Endodermal cell (in vitro differentiated cells): ENCODE results near the gene MYH9. TPM values are rescaled to one million over a fixed set of nuclear protein-coding genes. Genes with fewer than 3 reads are reported as not detected.

Experiments used
- DNase-seq: peaks from one replicate; pipeline ENCODE4 v3.0.0-alpha.2; 2017
- H3K27ac ChIP-seq: 2 replicates; pipeline ENCODE4 v1.5.1; 2013; ENCODE audit warnings: mild to moderate bottlenecking, low read depth, low read length, moderate library complexity
- H3K27me3 ChIP-seq: 2 replicates; pipeline ENCODE4 v1.6.1; 2013; ENCODE audit warnings: mild to moderate bottlenecking, low read length, moderate library complexity; ENCODE audit not compliant: insufficient read depth, control insufficient read depth, poor library complexity, severe bottlenecking
- H3K36me3 ChIP-seq: 2 replicates; pipeline ENCODE4 v1.7.0; 2013; ENCODE audit warnings: mild to moderate bottlenecking, low read length, moderate library complexity; ENCODE audit not compliant: control insufficient read depth, insufficient read depth
- H3K4me1 ChIP-seq: one replicate; pipeline ENCODE4 v1.7.0; 2013; ENCODE audit warnings: low read length; ENCODE audit not compliant: control insufficient read depth, insufficient read depth
- H3K4me3 ChIP-seq: 2 replicates; pipeline ENCODE4 v1.5.1; 2013; ENCODE audit warnings: mild to moderate bottlenecking, low read length, moderate library complexity
- H3K9ac ChIP-seq: 2 replicates; pipeline ENCODE4 v1.6.1; 2013; ENCODE audit warnings: mild to moderate bottlenecking, low read length, moderate library complexity; ENCODE audit not compliant: poor library complexity, severe bottlenecking; ENCODE audit errors: extremely low read depth
- H3K9me3 ChIP-seq: 2 replicates; pipeline ENCODE4 v1.6.1; 2013; ENCODE audit warnings: mild to moderate bottlenecking, low read length, moderate library complexity; ENCODE audit not compliant: control insufficient read depth
- H3K27ac Mint-ChIP-seq: 2 replicates; pipeline ENCODE4 v1.8.0; 2020; ENCODE audit warnings: mixed read lengths
- H3K27me3 Mint-ChIP-seq: 2 replicates; pipeline ENCODE4 v1.8.0; 2021; ENCODE audit warnings: mild to moderate bottlenecking, mixed read lengths; ENCODE audit not compliant: insufficient read depth
- H3K36me3 Mint-ChIP-seq: 2 replicates; pipeline ENCODE4 v1.8.0; 2020; ENCODE audit warnings: low read depth, mixed read lengths
- H3K4me1 Mint-ChIP-seq: 2 replicates; pipeline ENCODE4 v1.8.0; 2020; ENCODE audit warnings: mixed read lengths
- H3K4me3 Mint-ChIP-seq: 2 replicates; pipeline ENCODE4 v1.8.0; 2020; ENCODE audit warnings: mild to moderate bottlenecking, moderate library complexity, mixed read lengths
- H3K9me3 Mint-ChIP-seq: 2 replicates; pipeline ENCODE4 v1.8.0; 2020; ENCODE audit warnings: mild to moderate bottlenecking, mixed read lengths
- CTCF ChIP-seq: fragments of 200-600 bp; sonication (generic); conservative IDR thresholded peaks from 2 replicates; pipeline ENCODE4 v1.5.0; 2021; ENCODE audit warnings: antibody characterized with exemption, mild to moderate bottlenecking
- WGBS, 2 experiments: methylation state at CpG; one replicate each; pipeline versions ENCODE4 v1.1.5 to v1.1.7; 2013; ENCODE audit warnings: missing lambda C conversion rate in 2 of 2, mixed read lengths in 1 of 2; ENCODE audit not compliant: insufficient coverage in 1 of 2, insufficient read length in 1 of 2; 5-methylcytosine and 5-hydroxymethylcytosine counted together
- total RNA-seq, 2 donors: library from RNA; stranded (reverse); fragmentation: NEBNext Ultra II Directional in 1 of 2; extraction: Animal tissue kit (Norgen Biotek cat#: 25700) in 1 of 2; gene quantifications; 2 replicates in 1 of 2; 3 replicates in 1 of 2; pipeline ENCODE4 v1.2.1, GENCODE V29; 2021

The MYH9 gene
- total RNA-seq, 2 donors from 2014 or later: 270 to 288 TPM

- H3K4me3 Mint-ChIP-seq: peak overlapping the region; percentile 39
- WGBS, 2 experiments: 85 to 88% methylated on average over 18 to 23 of the region's 23 CpGs
- H3K4me1 Mint-ChIP-seq: peaks cover 54% of the 10 kb centered on the region
- no peaks in the 10 kb centered on the region for H3K9me3 Mint-ChIP-seq
- Histone ChIP-seq H3K4me1 (peaks cover 47% of the 10 kb centered on the region), H3K9ac (peak overlapping the region; percentile 81), H3K36me3 (peaks cover 93% of the 10 kb centered on the region), H3K9me3 (no peaks in the 10 kb centered on the region), H3K27me3 (no peaks in the 10 kb centered on the region), H3K27ac (peak overlapping the region; percentile 96), H3K4me3 (peak overlapping the region; percentile 12)
- TF ChIP-seq CTCF: no peak
- peaks cover 67% of the 10 kb centered on the region for H3K36me3 Mint-ChIP-seq
- no peak for DNase-seq
- H3K27ac Mint-ChIP-seq: peak overlapping the region; percentile 99
- no peaks in the 10 kb centered on the region for H3K27me3 Mint-ChIP-seq
Measured at GRCh38 chr22:36328635-36329253, 59.0 kb downstream of the MYH9 start.

GRCh38 chr22:36327922-36328551, 59.7 kb downstream of the MYH9 start:
- no peaks in the 10 kb centered on the region for H3K9me3 Mint-ChIP-seq
- Histone ChIP-seq H3K27ac (no peak overlapping the region), H3K4me3 (peak overlapping the region; percentile 12), H3K9ac (peak overlapping the region; percentile 81), H3K27me3 (no peaks in the 10 kb centered on the region), H3K36me3 (peaks cover 93% of the 10 kb centered on the region), H3K9me3 (no peaks in the 10 kb centered on the region), H3K4me1 (peaks cover 40% of the 10 kb centered on the region)
- H3K4me1 Mint-ChIP-seq: peaks cover 48% of the 10 kb centered on the region
- H3K27ac Mint-ChIP-seq: peak overlapping the region; percentile 99
- H3K36me3 Mint-ChIP-seq: peaks cover 62% of the 10 kb centered on the region
- no peak overlapping the region for H3K4me3 Mint-ChIP-seq
- H3K27me3 Mint-ChIP-seq: no peaks in the 10 kb centered on the region
- TF ChIP-seq CTCF: no peak
- no peak for DNase-seq
- WGBS, 2 experiments: 90 to 95% methylated on average over 10 to 13 of the region's 13 CpGs

GRCh38 chr22:36326178-36327161, 61.3 kb downstream of the MYH9 start:
- H3K9me3 ChIP-seq: no peaks in the 10 kb centered on the region
- H3K36me3 ChIP-seq: peaks cover 95% of the 10 kb centered on the region
- WGBS, 2 experiments: 92 to 93% methylated on average over 19 to 20 of the region's 20 CpGs
- no peak overlapping the region for H3K4me3 Mint-ChIP-seq
- peaks cover 64% of the 10 kb centered on the region for H3K36me3 Mint-ChIP-seq
- no peak for TF ChIP-seq CTCF
- DNase-seq: no peak
- H3K27ac Mint-ChIP-seq: peak overlapping the region; percentile 99
- no peaks in the 10 kb centered on the region for H3K27me3 ChIP-seq
- H3K9me3 Mint-ChIP-seq: no peaks in the 10 kb centered on the region
- H3K27ac ChIP-seq: peak overlapping the region; percentile 27
- H3K9ac ChIP-seq: no peak overlapping the region
- peaks cover 29% of the 10 kb centered on the region for H3K4me1 ChIP-seq
- H3K4me1 Mint-ChIP-seq: peaks cover 34% of the 10 kb centered on the region
- H3K4me3 ChIP-seq: no peak overlapping the region
- H3K27me3 Mint-ChIP-seq: no peaks in the 10 kb centered on the region
